A673 (cell line): ENCODE results near the gene FGFR4.

Experiments
- CTCF ChIP-seq: fragments of 300-800, 200-600 bp; sonication (generic); conservative IDR thresholded peaks from 2 replicates; pipeline ENCODE4 v1.5.1; 2017; ENCODE audit warnings: low read depth, mild to moderate bottlenecking, antibody characterized with exemption, low read length, moderate library complexity, mixed read lengths
- EZH2 ChIP-seq: fragments of 200-600 bp; sonication (generic); IDR thresholded peaks from 2 replicates; pipeline ENCODE4 v1.6.1; 2017; ENCODE audit warnings: borderline replicate concordance, low read depth, mild to moderate bottlenecking, mixed read lengths, antibody characterized with exemption, low read length; ENCODE audit not compliant: poor library complexity, severe bottlenecking

- TF ChIP-seq CTCF (no peak), EZH2 (no peak)
These were observed 37.2 kb downstream of the FGFR4 start for GRCh38 chr5:177123789-177124485.
